ENCODE measurements around the gene HMOX2.

DNA sequence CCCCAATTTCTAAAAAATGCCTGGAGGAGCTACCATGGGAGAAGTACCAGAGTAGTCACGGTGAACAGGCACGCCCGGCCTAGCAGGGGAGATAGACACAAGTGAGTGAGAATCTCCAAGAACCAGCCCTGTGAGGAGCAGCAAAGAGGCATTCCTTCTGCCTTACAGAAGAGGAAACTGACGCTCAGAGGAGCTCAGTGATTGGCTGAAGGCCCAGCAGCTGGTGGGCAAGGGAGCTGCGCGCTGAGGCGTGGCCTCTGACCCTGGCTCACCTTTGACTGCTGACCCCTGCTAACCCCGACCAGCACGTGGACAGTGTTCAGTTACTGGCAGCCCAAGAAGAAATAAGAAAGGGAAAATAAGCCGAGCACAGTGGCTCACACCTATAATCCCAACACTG is 81.8 kb downstream of the HMOX2 start:
- TF ChIP-seq, protein P1, sequence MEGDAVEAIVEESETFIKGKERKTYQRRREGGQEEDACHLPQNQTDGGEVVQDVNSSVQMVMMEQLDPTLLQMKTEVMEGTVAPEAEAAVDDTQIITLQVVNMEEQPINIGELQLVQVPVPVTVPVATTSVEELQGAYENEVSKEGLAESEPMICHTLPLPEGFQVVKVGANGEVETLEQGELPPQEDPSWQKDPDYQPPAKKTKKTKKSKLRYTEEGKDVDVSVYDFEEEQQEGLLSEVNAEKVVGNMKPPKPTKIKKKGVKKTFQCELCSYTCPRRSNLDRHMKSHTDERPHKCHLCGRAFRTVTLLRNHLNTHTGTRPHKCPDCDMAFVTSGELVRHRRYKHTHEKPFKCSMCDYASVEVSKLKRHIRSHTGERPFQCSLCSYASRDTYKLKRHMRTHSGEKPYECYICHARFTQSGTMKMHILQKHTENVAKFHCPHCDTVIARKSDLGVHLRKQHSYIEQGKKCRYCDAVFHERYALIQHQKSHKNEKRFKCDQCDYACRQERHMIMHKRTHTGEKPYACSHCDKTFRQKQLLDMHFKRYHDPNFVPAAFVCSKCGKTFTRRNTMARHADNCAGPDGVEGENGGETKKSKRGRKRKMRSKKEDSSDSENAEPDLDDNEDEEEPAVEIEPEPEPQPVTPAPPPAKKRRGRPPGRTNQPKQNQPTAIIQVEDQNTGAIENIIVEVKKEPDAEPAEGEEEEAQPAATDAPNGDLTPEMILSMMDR (IDR thresholded peaks at IDR 0.05): no peak
- TF ChIP-seq POLR2AphosphoS5 (IDR thresholded peaks at IDR 0.05; ENCODE audit: insufficient read depth in 1 of 2, low read depth in 1 of 2) (no peak), POLR2A (IDR thresholded peaks at IDR 0.05) (no peak)

Data from vagina (tissue), 2 donors.